RKO (cell line): ENCODE data around the gene TENM3.

Experiments
- DNase-seq: peaks from one replicate; pipeline ENCODE4 v3.0.0-alpha.2; 2016; ENCODE audit warnings: low spot score

The TENM3 gene

DNA sequence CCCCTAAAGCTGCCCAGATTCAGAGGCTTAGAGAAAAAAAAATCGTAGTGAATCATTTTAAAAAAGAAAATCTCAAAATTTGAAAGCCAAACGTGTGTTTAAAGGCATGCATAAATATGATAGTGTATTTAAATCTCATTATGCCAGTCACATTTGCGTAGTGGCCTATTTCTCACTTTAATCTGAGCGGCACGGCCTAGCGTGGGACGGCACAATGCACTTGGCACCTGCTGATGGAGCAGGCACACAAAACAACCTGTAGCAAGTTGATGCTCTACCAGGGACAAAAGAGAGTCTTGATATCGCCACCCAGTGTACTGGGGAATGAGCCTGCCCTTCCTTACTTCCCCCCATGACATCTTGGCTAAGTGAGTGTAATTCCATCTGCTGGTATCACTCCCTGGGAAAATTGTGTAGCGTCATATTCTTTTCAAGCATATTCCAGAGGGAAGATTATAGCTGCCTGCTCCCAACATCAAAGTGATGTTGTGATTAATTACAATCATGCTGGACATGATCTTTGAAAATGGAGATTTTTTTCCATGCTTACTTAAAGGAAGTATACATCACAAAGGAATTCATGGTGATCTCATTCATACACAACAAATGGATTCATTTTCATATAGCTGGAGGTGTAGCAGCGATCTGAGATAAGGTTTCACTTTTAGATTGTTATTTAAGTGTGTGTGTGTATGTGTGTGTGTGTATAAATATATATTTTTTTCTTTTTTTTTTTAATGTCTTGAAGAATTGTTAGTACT, 535.2 kb downstream of the TENM3 start:
- no peak for DNase-seq

- DNase-seq, result no peak
Observed at GRCh38 chr4:182786991-182787390, 543.8 kb downstream of the TENM3 start.

DNA sequence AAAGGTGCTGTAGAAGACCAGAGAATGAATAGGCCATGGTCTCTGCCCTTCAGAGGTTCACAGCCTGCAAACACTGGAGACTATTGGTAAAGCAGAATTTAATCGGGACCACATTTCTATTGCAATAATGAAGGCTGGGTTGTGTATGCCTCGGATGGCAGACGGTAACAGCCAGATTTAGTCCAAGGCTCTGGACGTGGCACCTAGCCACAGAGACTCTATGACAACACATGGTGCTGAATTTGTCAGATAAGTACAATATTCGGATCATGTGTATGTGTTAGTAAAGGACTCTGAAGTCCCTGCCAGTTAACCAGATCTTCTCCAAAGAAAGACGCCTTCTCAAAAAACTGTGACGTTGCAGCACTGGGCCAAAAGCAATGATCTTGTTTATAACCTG, 545.0 kb downstream of the TENM3 start:
- DNase-seq, result no peak

DNA sequence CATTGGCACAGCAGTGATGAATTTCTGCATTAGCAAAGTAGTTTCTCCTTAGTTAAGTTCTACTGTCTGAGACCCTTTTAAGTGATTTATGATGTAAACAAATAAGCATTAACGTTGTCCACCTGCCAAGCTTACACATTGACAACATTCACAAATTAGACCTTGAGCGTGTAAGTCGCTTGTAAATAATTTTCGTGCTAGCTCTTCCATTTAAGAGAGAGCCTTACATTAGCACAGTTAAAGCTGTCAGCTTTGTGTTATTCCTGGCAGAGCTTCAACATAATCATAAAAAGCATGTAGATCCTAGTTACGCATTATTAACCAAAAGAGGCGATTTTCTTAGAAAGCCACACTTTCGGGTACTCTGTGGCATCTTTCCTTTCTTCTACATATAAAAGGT, 546.3 kb downstream of the TENM3 start:
- no peak for DNase-seq

- DNase-seq, result no peak
Observed at GRCh38 chr4:182795446-182796238, 552.4 kb downstream of the TENM3 start.

- no peak for DNase-seq
Observed at GRCh38 chr4:182799515-182800215, 556.5 kb downstream of the TENM3 start.

DNA sequence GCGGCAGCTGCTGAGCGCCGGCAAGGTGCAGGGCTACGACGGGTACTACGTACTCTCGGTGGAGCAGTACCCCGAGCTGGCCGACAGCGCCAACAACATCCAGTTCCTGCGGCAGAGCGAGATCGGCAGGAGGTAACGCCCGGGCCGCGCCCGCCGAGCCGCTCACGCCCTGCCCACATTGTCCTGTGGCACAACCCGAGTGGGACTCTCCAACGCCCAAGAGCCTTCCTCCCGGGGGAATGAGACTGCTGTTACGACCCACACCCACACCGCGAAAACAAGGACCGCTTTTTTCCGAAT, 557.0 kb downstream of the TENM3 start:
- DNase-seq, result no peak

- DNase-seq, result no peak
Observed at GRCh38 chr4:182801636-182802035, 558.4 kb downstream of the TENM3 start.

DNA sequence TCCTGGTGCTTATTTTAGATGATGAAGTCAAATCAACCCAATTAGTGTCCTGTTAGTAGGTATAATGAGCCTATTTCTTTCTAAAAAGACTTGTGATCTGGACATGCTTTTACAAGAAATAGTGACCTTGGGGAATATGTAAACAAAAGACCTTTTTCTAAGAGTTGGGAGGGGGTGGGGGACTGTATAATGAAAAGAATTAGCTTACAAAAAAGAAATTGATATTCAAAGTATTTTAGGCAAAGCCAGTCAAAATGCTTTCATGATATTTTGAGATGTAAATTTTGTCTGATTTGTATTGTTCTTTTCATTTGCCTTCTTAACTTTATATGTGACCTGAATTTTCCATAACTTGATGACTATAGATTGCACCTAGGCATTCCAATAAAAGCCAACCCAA, 559.4 kb downstream of the TENM3 start:
- DNase-seq, result no peak

DNA sequence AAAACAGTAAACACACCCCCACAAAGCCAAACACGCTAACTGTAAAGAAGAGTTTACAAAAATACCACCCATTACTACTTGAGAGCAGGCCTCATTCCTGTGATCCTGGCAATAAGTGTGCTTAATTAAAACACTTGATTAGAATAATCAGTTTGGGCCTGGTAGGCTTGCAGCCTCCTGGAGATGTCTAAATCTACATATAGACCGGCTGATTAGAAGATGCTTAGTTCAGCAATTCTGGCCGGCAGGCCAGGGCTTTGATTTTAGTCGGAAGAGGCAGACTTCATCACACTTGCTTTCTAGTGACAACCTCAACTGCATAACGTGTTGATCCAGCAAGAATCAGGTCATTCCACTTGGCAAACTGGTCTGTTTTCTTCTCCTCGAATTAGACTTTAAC, 560.0 kb downstream of the TENM3 start:
- DNase-seq, result no peak

DNA sequence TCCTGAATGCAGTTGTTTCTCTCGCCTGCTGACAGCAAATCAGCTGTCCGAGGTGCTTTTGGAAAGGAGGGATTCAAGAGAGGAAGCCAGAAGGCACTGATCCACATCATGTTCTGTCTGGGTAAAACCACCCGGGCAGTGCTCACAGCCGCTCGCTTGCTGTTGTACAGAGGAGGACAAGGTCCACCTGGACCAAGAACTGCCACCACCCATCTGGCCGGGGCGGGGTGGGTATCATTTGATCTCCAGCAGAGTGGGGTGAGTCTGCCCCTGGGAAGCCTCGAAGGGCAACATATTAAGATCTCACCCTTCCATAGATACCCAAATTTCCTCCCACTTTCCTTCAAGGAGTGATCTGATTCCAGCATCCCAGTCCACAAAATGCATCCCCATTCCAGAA, 560.9 kb downstream of the TENM3 start:
- DNase-seq, result no peak

- DNase-seq, result no peak
Observed at GRCh38 chr4:182805321-182805720, 562.1 kb downstream of the TENM3 start.

DNA sequence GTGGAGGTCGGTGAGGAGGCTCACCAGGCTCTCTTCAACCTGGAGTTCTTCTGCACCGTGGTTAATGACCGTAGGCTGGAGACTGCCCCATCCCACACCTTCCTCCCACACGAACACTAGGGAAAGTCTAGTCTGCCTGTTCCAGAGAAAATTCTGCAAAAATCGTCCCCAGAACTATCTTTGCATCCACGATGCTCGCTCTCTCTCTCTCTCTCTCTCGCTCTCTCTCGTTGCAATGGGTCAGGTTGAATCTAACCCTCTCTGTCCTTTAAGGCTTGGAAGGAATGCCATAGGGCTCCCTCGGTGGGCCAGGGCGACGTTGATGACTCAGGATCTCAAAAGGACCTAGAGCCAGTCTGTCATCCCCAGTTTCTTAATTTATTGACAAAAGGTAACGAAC, 562.5 kb downstream of the TENM3 start:
- DNase-seq, result no peak

DNA sequence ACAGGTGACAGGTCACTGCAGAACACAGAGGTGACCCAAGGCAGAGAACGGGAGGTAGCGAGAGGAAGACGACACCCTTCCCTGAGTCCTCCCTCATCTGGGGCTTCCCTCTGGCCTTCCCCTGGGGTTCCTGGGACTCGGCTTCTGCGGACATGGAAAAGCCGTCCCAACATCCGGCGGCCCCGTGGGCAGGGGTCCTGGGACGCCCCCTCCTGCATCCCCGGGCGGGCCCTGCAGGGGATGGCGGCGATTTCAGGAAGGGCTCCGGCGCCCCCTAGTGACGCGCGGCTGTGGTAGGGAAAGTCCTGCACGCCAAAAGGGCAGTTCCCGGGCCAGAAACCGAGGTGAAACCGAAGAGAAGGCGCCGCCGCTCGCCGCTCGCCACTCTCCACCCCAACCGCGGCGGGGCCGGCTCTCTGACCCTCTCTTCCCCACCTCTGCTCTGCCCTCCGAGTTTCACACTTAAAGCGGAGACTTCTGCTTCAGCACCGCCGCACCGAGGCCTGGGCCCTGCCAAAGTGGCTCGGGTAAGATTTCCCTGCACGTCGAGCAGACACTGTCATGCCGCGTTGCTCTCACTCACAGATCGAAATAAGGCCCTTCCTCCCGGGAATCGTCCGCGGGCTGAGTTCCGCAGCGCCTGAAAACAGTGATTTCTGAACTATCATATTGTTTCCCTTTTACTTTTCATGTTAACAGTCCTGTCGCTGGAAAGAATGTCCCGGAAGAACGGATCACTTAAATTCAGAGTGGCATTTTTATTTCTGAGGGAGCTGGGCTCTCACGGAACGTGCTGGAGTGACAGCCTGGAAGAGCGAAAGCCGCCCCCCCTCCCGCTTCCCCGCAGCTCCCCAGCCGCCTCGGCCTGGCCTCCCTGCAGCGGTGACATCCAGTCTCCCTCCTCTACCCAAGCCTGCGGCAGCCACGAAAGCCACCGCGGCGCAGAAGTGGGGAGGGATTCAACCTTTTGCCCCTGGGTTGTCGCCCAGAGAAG, 563.4 kb downstream of the TENM3 start:
- peak; percentile 57 for DNase-seq

DNA sequence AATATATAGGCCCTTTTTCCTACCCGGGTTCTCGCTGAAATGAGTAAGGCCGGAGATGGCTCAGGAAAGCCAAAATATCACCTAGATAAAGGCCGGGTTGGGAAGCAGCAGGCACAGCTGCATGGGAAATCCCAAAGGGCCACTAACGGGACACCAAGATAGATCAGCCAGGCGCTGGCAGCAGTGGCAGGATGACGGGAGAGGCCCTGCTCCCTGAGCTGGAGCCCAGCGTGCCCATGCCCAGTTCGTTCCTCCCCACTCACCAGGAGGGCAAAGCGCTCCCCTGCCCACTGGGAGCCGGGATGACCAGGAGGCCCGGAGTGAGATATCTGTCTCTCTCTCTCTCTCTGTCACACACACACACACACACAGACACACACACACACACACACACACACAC, 564.1 kb downstream of the TENM3 start:
- DNase-seq, result no peak

GRCh38 chr4:182807767-182808548, 564.8 kb downstream of the TENM3 start:
- DNase-seq, result no peak

GRCh38 chr4:182808673-182809416, 565.6 kb downstream of the TENM3 start:
- DNase-seq, result peak; percentile 49

GRCh38 chr4:182809417-182810102, 566.4 kb downstream of the TENM3 start:
- no peak for DNase-seq

DNA sequence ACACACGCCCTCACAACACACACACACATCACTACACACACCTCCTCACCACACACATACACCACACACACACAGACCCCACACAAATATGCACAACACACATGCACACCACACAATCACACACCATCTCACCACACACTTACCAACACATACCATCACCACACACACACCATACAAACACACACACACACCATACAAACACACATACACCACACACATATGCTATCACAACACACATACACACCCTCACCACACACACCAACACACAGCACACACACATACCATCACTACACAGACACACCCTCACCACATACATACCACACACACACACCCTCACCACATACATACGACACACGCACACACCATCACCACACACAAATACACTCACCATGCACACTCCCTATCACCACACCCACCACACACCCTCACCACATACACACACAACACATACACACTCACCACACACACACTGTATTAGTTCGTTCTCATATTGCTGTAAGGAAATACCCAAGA, 567.0 kb downstream of the TENM3 start:
- DNase-seq, result no peak

GRCh38 chr4:182812916-182813315, 569.7 kb downstream of the TENM3 start:
- DNase-seq, result no peak
